SK-N-SH treated with all-trans-retinoic acid at 6 μM for 48 hours (cell line): ENCODE data around the gene OR52W1.

Experiments used
- ATAC-seq: fragments of 200-7000 bp; cut with Tn5 transposase; 3 replicates; pipeline ENCODE4 v1.9.1; 2020; ENCODE audit warnings: mild to moderate bottlenecking, moderate library complexity
- CREB5 ChIP-seq: fragments of 250-450 bp; sonication (Bioruptor Pico); IDR thresholded peaks from 2 replicates; pipeline ENCODE4 v1.5.1; 2020; ENCODE audit warnings: low read depth, mild to moderate bottlenecking, moderate library complexity
- CSDC2 ChIP-seq: fragments of 250-450 bp; sonication (Bioruptor Pico); IDR thresholded peaks from 2 replicates; pipeline ENCODE4 v1.5.0; 2020; ENCODE audit warnings: mild to moderate bottlenecking, moderate library complexity
- CSRNP3 ChIP-seq: fragments of 250-450 bp; sonication (Bioruptor Pico); IDR thresholded peaks from 2 replicates; pipeline ENCODE4 v1.5.1; 2021; ENCODE audit warnings: mild to moderate bottlenecking, moderate library complexity
- GLIS3 ChIP-seq: fragments of 250-450 bp; sonication (Bioruptor Pico); IDR thresholded peaks from 2 replicates; pipeline ENCODE4 v1.5.0; 2020; ENCODE audit warnings: mild to moderate bottlenecking, moderate library complexity
- ISL1 ChIP-seq: fragments of 250-450 bp; sonication (Bioruptor Pico); IDR thresholded peaks from 2 replicates; pipeline ENCODE4 v2.1.2; 2022; ENCODE audit warnings: mild to moderate bottlenecking, moderate library complexity
- OSR1 ChIP-seq: fragments of 250-450 bp; sonication (Bioruptor Pico); IDR thresholded peaks from 2 replicates; pipeline ENCODE4 v1.8.0; 2022; ENCODE audit warnings: moderate library complexity, mild to moderate bottlenecking, inconsistent platforms
- POU6F1 ChIP-seq: fragments of 250-450 bp; sonication (Bioruptor Pico); IDR thresholded peaks from 2 replicates; pipeline ENCODE4 v1.8.0; 2021; ENCODE audit warnings: low read depth, mild to moderate bottlenecking, moderate library complexity, borderline replicate concordance
- PPARA ChIP-seq: fragments of 250-450 bp; sonication (Bioruptor Pico); IDR thresholded peaks from 2 replicates; pipeline ENCODE4 v1.5.0; 2020; ENCODE audit warnings: mild to moderate bottlenecking, borderline replicate concordance
- RARB ChIP-seq: fragments of 250-450 bp; sonication (Bioruptor Pico); IDR thresholded peaks from 2 replicates; pipeline ENCODE4 v1.8.0; 2021; ENCODE audit warnings: mild to moderate bottlenecking, moderate library complexity
- SNAI2 ChIP-seq: fragments of 250-450 bp; sonication (Bioruptor Pico); IDR thresholded peaks from 2 replicates; pipeline ENCODE4 v1.5.0; 2020; ENCODE audit warnings: mild to moderate bottlenecking, moderate library complexity
- TOX ChIP-seq: fragments of 250-450 bp; sonication (Bioruptor Pico); IDR thresholded peaks from 2 replicates; pipeline ENCODE4 v1.8.0; 2021; ENCODE audit warnings: mild to moderate bottlenecking, moderate library complexity, borderline replicate concordance
- TSHZ2 ChIP-seq: fragments of 250-450 bp; sonication (Bioruptor Pico); IDR thresholded peaks from 2 replicates; pipeline ENCODE4 v1.5.0; 2020; ENCODE audit warnings: mild to moderate bottlenecking, moderate library complexity
- ZC3H10 ChIP-seq: fragments of 250-450 bp; sonication (Bioruptor Pico); IDR thresholded peaks from 2 replicates; pipeline ENCODE4 v1.5.1; 2021; ENCODE audit warnings: mild to moderate bottlenecking, moderate library complexity
- ZNF565 ChIP-seq: fragments of 450-650 bp; formaldehyde crosslinking; conservative IDR thresholded peaks from 2 replicates; pipeline ENCODE4 v1.5.0; 2020; ENCODE audit warnings: low read depth, mild to moderate bottlenecking, moderate library complexity

Gene OR52W1

GRCh38 chr11:6202041-6202440 is 3.0 kb downstream of the OR52W1 start (continued):
- TF ChIP-seq TSHZ2 (CRISPR knock-in tag) (no peak), CREB5 (CRISPR knock-in tag) (no peak), SNAI2 (no peak)

GRCh38 chr11:6203327-6203726 is 4.3 kb downstream of the OR52W1 start:
- TF ChIP-seq OSR1, result no peak
- no peak for TF ChIP-seq POU6F1
- TF ChIP-seq TSHZ2 (CRISPR knock-in tag), result no peak
- no peak for TF ChIP-seq CSRNP3 (CRISPR knock-in tag)
- TF ChIP-seq ISL1 (CRISPR knock-in tag), result no peak
- TF ChIP-seq TOX (CRISPR knock-in tag), result no peak
- no peak for TF ChIP-seq PPARA (CRISPR knock-in tag)
- no peak for TF ChIP-seq ZC3H10 (CRISPR knock-in tag)
- no peak for TF ChIP-seq RARB (CRISPR knock-in tag)
- no peak for ATAC-seq

- ATAC-seq, result no peak
- no peak for TF ChIP-seq SNAI2
These were observed 5.7 kb downstream of the OR52W1 start for GRCh38 chr11:6204706-6205105.

- no peak for TF ChIP-seq ZC3H10 (CRISPR knock-in tag)
- no peak for TF ChIP-seq CSRNP3 (CRISPR knock-in tag)
- TF ChIP-seq GLIS3 (CRISPR knock-in tag), result no peak
- no peak for TF ChIP-seq CSDC2 (CRISPR knock-in tag)
- no peak for TF ChIP-seq CREB5 (CRISPR knock-in tag)
- no peak for TF ChIP-seq OSR1
- TF ChIP-seq ZNF565 (CRISPR knock-in tag), result no peak
- TF ChIP-seq RARB (CRISPR knock-in tag), result no peak
These were observed 6.3 kb downstream of the OR52W1 start, which contains the start of gene C11orf42 for GRCh38 chr11:6205366-6205765. Gene C11orf42 (plus strand): TSS chr11:6205557. CDS start chr11:6205616, 59 bp downstream.

More at GRCh38 chr11:6205366-6205765, 6.3 kb downstream of the OR52W1 start, which contains the start of gene C11orf42:
- no peak for ATAC-seq
